Epidermal melanocyte (primary cell): ENCODE data around the gene B3GLCT.
"Not testable (repeated sequence)": the region's sequence is repeated elsewhere in the genome, so short reads cannot be mapped to it uniquely, and the experiment has no call there.

Source experiments
- DNase-seq: peaks from one replicate; pipeline ENCODE4 v3.0.0; 2011; ENCODE audit warnings: low spot score; ENCODE audit not compliant: insufficient read length

B3GLCT gene

DNA sequence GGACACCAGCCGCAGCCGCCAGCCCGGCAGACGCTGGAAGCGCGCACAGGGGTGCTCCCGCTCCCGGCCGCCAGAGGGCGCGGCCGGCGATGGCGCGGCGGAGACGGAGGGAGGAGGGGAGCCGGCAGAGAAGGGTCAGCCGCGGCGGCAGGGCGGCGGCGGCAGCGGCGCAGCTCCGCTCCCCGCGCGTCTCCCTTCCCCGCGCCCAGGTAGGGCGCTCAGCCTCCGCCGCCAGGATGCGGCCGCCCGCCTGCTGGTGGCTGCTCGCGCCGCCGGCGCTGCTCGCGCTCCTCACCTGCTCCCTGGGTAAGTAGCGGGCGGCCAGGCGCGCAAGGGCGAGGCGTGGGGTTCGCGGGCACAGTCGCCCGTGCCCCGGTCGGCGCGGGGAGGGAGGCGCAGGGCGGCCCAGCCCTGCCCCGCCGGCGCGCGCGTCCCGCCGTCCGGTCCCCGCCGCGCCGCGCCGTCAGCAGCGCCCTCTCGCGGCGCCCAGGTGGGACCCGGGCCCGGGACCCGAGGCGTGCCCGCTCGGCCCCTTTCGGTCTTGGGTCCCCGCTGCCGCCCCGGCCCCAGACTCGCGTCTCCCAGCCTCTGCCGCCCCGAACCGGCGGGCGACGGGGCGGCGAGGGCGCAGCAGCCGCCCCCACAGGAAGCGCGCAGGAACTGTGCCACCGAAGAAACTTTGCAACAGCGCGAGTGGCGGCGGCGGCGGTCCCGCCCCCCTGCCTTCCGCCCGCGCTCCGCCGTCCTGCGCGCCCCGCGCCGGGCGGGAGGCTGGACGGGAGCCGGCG is at the start of gene B3GLCT:
Gene B3GLCT (plus strand): TSS at position 127 of the 788 bp plus-strand sequence. CDS start 110 bp downstream, at position 237.
- DNase-seq: peak; percentile 77

DNA sequence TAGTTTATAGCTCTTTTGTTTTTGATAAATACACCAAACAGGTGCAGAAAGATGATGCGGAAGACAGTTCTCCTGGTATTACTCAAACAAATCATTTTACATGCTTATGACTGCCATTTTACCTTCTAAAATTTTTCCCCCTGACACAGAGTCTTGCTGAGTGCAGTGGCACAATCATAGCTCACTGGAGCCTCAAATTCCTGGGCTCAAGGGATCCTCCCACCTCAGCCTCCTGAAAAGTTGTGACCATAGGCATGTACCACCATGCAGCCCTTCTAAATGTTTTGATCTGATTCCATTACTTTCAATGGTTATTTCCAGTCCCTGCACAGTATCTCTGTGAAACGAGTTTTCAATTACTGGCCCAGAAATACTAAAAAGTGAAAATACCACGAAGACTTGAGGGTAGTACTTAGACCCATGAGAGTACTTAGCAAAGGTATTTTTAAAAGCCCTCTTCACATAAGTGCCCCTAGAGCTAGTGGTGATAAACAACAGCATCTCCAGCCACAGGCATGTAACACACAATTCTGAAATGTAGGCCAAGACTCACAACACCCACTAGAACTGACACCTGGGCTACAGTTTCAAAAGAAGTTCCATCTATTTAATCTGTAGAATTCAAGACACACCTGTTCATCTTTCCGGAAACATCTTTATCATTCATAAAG is 49.3 kb upstream of the B3GLCT start:
- DNase-seq: no peak

DNA sequence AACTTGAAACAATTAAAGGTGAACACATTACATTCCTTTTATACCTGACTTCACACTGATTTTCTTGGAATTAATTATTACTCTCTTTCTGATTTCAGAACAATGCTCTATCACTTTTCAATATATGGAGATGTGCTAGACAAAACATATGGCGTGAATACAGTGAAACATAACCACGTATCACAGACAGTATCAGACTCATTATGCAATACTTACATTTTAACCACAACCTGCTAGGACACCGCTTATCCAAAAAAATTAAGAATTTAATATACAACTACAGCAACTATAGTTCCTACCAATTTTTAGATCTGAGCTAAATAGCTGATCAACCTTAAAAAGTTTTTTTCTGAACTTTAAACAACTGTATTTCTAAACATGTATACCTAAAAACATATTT is 47.9 kb upstream of the B3GLCT start:
- no peak for DNase-seq

DNA sequence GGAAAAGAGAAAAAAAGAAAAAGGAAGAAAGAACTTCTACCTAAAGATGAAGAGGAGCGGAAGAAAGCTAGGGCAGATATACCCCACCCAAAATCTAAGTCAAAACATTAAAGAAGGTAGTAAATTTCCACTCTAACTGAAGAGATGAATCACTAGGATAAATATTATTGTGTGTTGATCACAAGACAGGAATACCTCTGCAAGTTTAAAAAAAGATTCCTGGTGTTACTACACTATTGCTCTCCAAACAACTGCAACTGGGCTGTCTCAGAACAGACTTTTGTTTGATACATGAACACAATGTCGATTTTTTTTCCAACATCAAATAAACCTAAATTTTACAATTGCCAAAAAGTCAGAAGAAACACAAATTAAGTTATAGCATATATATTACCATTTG is 44.8 kb upstream of the B3GLCT start:
- no peak for DNase-seq

DNA sequence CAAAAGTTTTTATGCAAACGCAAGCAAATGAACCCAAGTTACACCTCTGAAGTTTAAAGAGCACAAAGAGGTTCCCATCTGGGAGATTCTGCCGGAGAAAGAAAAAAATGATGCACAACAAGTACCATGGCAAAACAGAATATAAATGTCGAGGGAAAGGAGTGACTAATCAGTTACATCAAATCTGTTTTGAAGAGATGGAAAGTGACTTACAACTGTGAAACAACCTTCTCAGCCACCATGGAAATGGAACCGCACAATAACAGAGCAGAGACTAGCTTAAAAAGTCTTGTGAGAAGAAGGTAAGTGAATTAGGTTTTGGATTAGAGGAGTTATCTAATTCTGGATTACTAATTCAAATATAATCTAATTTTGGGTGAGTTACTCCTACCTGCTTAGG is 40.5 kb upstream of the B3GLCT start:
- no peak for DNase-seq

DNA sequence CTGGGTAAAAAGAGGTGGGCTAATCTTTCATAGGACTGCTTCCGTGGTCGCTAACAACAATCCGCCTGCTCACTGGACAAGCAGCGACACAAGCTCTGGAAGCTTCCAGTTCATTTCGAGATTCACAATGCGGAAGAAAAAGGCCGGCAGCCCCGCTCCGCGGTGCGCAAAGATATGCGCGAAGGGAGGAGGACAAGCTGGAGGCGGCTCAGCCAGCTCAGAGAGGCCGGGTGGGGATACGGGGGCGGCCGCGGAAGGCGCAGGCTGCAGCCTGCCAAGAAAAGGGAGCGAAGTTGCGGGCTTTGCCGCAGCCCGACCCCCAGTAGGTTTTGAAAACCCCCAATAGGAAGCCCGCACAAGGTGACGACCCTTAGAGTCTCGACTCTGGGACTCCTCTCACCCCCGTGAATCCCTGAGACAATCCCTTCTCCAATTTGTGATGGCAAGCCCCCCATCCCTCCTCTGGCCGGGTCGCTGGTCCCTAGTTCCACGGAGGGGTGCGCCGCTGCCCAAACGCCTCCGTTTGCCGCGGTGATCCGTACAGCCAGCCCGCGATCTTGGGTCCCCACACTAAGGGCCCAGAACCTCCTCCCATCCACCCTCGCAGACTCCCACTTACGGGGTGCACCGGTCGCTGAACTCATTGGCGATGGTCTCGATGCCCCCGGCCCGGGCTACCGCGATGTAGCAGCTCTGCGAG is 38.8 kb upstream of the B3GLCT start:
- DNase-seq: no peak

DNA sequence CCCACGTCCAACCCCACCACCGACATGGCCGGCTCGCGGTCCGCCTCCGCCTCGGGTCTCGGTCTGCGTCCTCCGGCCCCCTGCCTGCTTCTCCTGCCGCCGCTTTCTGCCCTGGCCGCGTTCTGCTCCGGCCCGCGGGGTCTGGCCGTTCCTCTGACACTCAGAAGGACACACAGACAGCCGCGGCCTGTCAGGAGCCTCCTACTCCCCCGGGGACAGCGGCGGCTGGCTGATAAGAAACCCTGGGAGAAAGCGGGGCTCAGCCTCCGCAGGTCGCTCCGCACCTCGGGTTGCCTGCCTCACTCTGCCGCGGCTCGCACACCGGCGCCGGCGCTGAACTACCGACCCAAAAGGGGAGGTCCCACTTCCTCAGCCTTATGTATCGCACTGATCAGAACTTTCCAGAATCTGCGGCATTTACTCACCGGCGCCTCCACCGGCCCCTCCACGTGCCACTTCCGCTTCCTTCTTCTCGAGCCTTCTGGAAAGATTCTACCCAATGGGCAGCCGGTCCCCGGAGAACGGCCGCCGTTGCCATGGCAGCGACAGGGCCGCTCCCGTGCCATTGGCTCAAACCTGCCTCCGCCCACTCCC is 38.1 kb upstream of the B3GLCT start, which contains the start of gene HSPH1:
Gene HSPH1 (minus strand): TSS at position 348 of the 594 bp plus-strand sequence. CDS start 322 bp downstream, at position 26.
- peak; percentile 92 for DNase-seq

DNA sequence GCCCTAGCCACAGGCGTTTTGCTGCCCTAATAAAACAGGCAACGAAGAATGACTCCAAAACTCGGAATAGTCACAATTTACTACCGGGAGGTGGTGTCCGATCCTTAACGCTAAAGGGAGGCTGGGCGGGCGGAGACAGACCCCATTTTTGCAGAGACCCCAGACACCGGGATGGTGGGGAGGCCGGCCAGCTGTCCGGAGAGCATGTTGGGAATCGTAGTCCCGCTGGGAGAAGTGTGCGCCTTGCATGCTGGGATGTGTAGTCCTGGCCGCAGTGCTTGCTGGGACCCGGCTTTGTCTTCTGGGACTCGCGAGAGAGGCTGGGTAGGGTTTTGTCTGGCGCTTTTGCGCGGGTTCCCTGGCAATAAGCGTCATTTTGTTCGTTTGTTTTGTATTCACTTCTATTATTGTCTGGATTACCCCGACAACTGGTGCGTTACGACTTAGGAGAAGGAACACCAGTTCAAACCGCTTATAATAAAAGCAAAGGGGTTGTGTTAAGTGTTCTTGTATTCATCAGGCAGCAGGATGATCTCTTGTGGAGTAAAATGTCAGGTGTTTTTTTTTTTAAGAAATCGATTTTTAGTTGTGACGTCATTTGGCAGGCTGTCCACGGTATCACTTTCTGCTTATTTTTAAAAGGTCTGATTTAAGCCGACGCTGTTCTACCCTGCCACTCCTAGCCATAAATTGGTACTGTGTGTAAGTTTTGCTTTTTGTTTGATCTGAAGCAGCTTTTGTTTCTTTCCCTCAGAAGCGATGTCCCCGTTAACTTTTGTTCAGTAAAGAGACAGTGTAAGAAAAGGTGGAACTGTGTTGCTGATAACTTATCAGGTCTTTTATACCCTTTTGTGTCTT is 37.4 kb upstream of the B3GLCT start:
- DNase-seq: peak; percentile 88

DNA sequence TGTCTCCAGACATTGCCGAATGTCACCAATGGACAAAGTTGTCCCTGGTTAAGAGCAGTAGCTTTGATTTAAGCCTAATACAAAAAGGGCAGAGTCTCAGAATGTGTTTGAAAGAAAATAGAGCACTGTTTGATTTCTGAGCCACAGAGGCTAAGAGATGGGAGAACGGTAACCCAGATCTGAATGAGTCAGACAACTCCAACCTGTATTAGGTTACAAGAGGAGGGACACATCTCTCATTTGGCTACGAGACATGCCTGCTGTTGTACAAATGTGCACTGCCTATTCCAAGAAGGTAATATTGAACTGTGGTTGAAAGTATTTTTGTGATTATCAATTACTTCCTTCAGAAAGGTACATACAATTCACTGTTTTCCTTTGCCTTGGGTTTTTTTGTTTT is 33.2 kb upstream of the B3GLCT start:
- DNase-seq: no peak

DNA sequence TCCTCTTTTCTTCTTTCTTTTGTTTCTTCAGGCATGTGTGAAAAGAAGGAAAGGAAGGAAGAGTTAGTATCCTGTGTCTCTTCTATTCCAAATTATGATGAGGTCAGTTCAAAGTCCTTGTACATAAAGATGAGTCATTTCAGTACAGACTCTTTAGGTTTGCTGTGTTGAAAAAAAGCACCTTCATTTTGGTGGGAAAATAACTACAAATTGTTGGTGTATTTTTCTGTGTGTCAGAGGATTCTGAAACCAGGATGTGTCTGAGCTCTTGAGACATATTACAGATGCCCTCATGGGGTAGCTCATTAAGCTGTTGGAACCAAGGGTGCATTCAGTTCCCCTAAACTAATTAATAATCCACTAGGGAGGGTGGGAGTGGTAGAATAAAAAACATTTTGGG is 32.3 kb upstream of the B3GLCT start:
- no peak for DNase-seq

DNA sequence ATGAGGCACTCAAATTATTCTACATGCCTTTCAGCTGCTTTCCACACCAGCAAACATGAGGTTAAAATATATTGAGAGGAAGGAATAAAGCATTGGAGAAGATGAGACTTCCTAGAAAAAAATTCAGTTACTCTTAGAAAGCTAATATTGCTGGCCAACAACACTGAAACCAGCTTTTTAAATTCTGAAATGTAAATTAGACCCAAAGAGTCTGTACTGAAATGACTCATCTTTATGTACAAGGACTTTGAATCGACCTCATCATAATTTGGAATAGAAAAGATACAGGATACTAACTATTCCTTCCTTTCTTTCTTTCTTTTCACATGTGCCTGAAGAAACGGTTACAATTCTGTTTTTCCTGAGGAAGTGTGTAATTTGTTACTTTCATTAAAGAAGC is 31.6 kb upstream of the B3GLCT start:
- DNase-seq: no peak

DNA sequence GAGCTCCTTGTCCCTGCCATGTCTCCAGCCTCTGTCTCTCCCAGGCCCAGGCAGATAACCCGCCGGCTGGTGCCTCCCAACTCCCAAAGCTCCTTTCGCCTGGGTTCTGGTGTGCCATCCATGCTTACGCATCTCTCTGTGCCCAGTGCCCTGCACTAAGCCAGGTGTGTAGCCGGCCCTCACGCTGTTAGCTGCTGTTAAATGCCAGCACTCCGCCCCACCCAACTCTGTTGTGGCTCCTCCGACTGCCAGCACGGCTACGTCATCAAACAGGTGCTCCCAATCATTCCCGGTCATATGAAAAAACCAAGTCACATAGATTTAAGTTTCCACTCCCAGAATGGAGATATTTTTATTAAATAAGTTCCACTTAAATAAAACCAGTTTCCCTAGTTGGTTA is 31.0 kb upstream of the B3GLCT start:
- no peak for DNase-seq

DNA sequence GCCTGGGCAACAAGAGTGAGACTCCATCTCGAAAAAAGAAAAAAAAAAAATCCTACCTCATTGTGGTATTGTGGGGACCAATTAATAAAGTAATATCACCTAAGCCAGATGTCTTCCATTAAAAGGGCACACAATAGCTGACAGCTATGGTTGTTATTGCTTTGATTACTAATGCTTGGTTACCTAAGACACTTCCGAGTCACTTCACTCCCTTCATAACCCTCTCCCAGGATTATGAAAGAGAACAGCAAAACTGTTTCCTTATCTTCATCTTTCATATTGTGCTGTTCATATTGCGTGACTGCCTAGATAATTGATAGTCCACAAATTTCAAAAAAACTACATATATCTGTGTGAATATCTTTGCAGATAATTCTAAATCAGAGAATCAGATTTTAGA is 27.8 kb upstream of the B3GLCT start:
- DNase-seq: no peak

DNA sequence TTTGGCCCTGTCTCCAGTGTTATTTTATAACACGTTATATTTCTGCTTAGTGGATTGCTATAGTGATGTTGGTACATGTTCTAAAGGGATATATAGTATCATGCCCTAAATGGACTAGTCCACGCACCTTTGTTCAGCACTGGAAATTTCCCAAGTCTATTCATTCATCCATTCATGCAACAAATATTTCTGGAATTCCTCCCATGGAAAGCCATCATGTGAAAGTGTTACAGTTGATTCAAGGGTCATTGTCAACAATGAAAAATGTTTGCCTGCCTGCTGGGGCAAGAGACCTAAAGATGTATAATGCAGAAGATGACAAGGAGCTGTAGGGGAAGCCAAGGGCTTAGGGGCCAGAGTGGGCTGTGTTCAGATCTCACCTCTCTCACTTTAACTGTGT is 27.2 kb upstream of the B3GLCT start:
- DNase-seq: no peak

DNA sequence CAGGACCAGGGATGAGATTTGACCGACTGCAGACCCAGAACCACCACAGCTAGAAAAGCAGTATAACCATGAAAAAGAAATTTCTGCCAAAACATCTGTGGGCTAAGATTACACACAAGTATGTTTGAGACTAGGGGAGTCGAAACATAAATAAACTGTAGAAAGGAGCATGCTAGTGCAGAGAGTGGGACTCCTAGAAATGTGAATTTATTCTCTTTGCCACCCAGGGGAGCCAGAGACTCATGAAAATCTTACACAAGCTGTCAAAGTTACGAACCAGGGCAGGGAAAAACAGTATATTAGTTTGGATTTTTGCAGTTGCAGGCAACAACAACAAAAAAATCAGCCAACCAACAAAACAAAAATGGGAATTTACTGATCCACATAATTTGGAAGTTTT is 25.8 kb upstream of the B3GLCT start:
- DNase-seq: no peak

DNA sequence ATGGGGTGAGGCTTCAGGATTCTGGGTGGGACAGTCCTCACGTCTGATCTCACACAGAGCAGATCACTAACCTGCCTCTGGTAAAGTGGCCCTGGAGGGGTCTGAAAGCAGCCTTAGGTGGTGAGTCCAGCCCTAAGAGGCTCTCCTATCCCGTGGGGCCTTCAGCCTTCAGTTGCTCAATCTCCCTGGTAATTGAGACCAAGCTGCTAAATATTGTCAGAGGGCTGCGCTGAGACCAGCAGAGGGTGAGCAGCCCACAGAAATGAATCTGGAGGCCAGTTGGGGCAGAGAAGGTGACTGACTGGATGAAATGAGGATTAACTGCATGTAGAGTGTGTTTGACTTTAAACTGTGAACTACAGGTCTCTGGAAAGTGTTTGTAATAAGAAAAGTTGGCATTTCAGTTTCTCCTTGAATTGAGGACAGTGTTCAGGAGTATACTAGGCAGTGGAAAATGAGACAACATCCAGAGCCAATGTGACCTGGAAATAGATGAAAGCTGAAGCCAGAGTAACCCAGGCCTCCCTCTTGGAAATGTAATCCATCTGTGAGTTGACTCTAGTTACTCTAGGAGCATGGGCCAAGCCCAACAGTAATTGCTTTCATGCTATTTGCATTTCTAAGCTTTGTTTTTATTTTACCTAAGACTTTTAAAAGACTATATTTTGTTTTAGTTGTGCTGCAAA is 23.8 kb upstream of the B3GLCT start:
- DNase-seq: no peak

DNA sequence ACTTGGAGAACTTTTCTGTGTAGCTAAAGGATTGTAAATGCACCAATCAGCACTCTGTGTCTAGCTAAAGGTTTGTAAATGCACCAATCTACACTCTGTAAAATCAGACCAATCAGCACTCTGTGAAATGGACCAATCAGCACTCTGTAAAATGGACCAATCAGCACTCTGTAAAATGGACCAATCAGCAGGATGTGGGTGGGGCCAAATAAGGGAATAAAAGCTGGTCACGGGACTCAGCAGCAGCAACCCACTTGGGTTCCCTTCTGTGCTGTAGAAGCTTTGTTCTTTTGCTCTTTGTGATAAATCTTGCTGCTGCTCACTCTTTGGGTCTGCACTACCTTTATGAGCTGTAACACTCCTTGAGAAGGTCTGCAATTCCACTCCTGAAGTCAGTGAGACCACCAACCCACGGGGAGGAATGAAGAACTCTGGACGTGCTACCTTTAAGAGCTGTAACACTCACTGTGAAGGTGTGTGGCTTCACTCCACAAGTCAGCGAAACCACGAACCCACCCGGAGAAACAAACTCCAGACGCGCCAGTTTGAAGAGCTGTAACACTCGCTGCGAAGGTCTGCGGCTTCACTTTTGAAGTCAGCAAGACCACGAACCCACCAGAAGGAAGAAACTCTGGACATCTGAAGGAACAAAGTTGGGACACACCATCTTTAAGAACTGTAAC is 21.8 kb upstream of the B3GLCT start:
- DNase-seq: not testable (repeated sequence)

DNA sequence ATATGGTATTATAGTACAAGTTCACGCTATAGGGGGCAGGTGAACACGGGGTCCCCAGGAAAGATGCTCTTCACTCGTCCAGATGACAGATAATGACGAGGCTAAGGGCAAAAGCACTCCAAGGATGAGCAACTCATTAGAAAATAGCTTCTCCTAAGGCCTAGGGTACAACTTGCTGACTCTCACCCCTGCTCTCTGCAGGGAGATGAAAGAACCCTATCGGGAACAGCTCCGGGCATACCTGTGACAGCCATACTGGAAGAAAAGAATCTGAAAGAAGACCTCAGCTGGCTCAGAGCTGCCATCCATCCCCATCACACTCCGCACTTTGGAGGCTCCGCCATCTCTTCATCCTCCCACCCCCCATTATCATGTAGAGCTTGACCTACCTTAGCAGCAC is 20.5 kb upstream of the B3GLCT start:
- no peak for DNase-seq

DNA sequence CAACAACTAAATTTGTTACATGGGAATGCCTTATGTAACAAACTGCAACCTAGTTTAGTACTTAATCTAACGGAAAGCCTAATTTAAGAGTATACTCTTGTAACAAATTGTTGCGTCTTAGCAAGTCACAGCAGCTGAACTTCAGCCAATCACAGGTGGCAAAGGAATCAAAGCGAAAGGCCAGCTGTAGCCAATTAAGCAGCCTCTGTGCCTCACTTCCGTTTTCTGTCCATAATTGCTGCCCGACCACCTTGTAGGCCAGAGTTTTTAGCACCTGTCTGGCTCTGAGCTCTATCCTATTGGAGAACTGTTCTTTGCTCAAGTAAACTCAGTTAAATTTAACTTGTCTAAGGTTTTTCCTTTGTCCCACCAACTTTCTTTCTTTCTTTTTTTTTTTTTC is 20.0 kb upstream of the B3GLCT start:
- DNase-seq: no peak

DNA sequence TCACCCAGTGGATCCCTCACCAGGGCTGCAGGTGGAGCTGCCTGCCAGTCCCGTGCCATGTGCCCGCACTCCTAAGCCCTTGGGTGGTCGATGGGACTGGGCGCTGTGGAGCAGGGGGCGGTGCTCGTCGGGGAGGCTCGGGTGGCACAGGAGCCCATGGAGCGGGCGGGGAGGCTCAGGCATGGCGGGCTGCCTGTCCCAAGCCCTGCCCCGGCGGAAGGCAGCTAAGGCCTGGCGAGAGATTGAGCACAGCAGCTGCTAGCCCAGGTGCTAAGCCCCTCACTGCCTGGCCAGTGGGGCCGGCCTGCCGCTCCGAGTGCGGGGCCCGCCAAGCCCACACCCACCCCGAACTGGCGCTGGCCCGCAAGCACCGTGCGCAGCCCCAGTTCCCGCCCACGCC is 16.8 kb upstream of the B3GLCT start:
- no peak for DNase-seq
